A549 (cell line): ENCODE data around the gene EHBP1.

Source experiments
- CBX2 ChIP-seq: fragments of 200-600 bp; sonication (generic); IDR thresholded peaks from 2 replicates; pipeline ENCODE4 v1.6.1; 2016; ENCODE audit warnings: low read depth, mild to moderate bottlenecking, borderline replicate concordance
- CHD2 ChIP-seq: fragments of 150-350 bp; IDR thresholded peaks from 2 replicates; pipeline ENCODE4 v1.6.1; 2014; ENCODE audit warnings: low read length; ENCODE audit not compliant: partially characterized antibody
- EP300 ChIP-seq, 2 experiments: fragments of >200 bp; sonication (Bioruptor Twin); formaldehyde crosslinking; IDR thresholded peaks; 2 replicates in 1 of 2; 3 replicates in 1 of 2; pipeline ENCODE4 v1.6.1; 2016 to 2017
- HDAC2 ChIP-seq: fragments of 200-600 bp; sonication (generic); IDR thresholded peaks from 2 replicates; pipeline ENCODE4 v1.6.1; 2016
- POLR2A ChIP-seq: IDR thresholded peaks from 2 replicates; pipeline ENCODE4 v1.6.1; 2012; ENCODE audit warnings: mild to moderate bottlenecking, low read length
- RAD21 ChIP-seq, 2 experiments: fragments of >200 bp in 1 of 2; sonication (Bioruptor Twin) in 1 of 2; formaldehyde crosslinking in 1 of 2; IDR thresholded peaks in 1 of 2; conservative IDR thresholded peaks in 1 of 2; 2 replicates in 1 of 2; 3 replicates in 1 of 2; pipeline ENCODE4 v1.6.1; 2012 to 2018; ENCODE audit warnings: inconsistent platforms in 1 of 2
- ZC3H11A ChIP-seq: fragments of 450-650 bp; IDR thresholded peaks from 2 replicates; pipeline ENCODE4 v1.6.1; 2014; ENCODE audit warnings: antibody characterized with exemption, mild to moderate bottlenecking
- TF ChIP-seq, protein P1 (sequence below): fragments of >200 bp; sonication (Bioruptor Twin); formaldehyde crosslinking; IDR thresholded peaks from 3 replicates; pipeline ENCODE4 v1.5.1; 2016
- TF ChIP-seq, protein P2 (sequence below): fragments of 250-450 bp; sonication (Bioruptor Pico); IDR thresholded peaks from 2 replicates; pipeline ENCODE4 v1.5.0; 2021; ENCODE audit warnings: mild to moderate bottlenecking, moderate library complexity, borderline replicate concordance
- TF ChIP-seq, protein P3 (sequence below): IDR thresholded peaks from 2 replicates; pipeline ENCODE4 v1.6.1; 2012
- TF ChIP-seq, protein P4 (sequence below): IDR thresholded peaks from 2 replicates; pipeline ENCODE4 v1.6.1; 2012

DNA sequence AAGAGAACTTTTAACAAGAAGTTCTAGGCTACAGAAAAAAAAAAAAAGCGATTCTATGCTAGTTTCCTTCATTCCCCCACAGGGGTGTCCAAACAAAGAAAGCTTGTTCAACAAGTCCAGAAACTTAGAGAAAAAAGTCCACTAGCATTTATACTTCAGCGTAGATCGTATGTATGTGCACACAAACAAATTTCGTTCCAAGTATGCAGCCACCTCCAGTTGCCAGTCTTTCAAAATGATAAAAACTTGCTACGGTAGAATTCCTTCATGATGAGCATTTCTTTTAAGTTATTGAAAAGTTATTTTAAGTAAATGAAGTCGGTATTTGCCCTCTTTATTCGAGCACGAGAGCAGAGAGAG, 341.4 kb downstream of the EHBP1 start:
- TF ChIP-seq EP300 (IDR thresholded peaks at IDR 0.05) (no peak), CBX2 (no peak), ZC3H11A (no peak), POLR2A (no peak), HDAC2 (no peak), RAD21 (conservative IDR thresholded peaks at IDR 0.05 in 1 of 2, IDR thresholded peaks at IDR 0.05 in 1 of 2) (no peak), CHD2 (no peak)
- TF ChIP-seq, protein P1, sequence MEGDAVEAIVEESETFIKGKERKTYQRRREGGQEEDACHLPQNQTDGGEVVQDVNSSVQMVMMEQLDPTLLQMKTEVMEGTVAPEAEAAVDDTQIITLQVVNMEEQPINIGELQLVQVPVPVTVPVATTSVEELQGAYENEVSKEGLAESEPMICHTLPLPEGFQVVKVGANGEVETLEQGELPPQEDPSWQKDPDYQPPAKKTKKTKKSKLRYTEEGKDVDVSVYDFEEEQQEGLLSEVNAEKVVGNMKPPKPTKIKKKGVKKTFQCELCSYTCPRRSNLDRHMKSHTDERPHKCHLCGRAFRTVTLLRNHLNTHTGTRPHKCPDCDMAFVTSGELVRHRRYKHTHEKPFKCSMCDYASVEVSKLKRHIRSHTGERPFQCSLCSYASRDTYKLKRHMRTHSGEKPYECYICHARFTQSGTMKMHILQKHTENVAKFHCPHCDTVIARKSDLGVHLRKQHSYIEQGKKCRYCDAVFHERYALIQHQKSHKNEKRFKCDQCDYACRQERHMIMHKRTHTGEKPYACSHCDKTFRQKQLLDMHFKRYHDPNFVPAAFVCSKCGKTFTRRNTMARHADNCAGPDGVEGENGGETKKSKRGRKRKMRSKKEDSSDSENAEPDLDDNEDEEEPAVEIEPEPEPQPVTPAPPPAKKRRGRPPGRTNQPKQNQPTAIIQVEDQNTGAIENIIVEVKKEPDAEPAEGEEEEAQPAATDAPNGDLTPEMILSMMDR, result no peak
- TF ChIP-seq, protein P2, sequence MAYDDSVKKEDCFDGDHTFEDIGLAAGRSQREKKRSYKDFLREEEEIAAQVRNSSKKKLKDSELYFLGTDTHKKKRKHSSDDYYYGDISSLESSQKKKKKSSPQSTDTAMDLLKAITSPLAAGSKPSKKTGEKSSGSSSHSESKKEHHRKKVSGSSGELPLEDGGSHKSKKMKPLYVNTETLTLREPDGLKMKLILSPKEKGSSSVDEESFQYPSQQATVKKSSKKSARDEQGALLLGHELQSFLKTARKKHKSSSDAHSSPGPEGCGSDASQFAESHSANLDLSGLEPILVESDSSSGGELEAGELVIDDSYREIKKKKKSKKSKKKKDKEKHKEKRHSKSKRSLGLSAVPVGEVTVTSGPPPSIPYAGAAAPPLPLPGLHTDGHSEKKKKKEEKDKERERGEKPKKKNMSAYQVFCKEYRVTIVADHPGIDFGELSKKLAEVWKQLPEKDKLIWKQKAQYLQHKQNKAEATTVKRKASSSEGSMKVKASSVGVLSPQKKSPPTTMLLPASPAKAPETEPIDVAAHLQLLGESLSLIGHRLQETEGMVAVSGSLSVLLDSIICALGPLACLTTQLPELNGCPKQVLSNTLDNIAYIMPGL (CRISPR knock-in tag), result no peak
- TF ChIP-seq, protein P3, sequence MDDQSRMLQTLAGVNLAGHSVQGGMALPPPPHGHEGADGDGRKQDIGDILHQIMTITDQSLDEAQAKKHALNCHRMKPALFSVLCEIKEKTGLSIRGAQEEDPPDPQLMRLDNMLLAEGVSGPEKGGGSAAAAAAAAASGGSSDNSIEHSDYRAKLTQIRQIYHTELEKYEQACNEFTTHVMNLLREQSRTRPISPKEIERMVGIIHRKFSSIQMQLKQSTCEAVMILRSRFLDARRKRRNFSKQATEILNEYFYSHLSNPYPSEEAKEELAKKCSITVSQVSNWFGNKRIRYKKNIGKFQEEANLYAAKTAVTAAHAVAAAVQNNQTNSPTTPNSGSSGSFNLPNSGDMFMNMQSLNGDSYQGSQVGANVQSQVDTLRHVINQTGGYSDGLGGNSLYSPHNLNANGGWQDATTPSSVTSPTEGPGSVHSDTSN, result no peak
- TF ChIP-seq, protein P4, sequence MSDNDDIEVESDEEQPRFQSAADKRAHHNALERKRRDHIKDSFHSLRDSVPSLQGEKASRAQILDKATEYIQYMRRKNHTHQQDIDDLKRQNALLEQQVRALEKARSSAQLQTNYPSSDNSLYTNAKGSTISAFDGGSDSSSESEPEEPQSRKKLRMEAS, result no peak
